Keratinocyte (primary cell): Measurements from ENCODE around the gene CLNK.

Experiments
- CTCF ChIP-seq, 3 experiments: IDR thresholded peaks in 1 of 3; conservative IDR thresholded peaks in 1 of 3; optimal IDR thresholded peaks in 1 of 3; 2 replicates in 2 of 3; 3 replicates in 1 of 3; pipeline versions ENCODE3 to v1.5.1; 2011; ENCODE audit warnings: low read length in 3 of 3, mild to moderate bottlenecking in 3 of 3, moderate library complexity in 2 of 3, control low read depth in 1 of 3, inconsistent platforms in 1 of 3; ENCODE audit not compliant: insufficient read depth in 2 of 3; ENCODE audit errors: extremely low read depth in 1 of 3
- EZH2 ChIP-seq: IDR thresholded peaks from one replicate; pipeline ENCODE4 v1.6.1; 2012; ENCODE audit warnings: inconsistent platforms, mild to moderate bottlenecking, low read length, moderate library complexity

DNA sequence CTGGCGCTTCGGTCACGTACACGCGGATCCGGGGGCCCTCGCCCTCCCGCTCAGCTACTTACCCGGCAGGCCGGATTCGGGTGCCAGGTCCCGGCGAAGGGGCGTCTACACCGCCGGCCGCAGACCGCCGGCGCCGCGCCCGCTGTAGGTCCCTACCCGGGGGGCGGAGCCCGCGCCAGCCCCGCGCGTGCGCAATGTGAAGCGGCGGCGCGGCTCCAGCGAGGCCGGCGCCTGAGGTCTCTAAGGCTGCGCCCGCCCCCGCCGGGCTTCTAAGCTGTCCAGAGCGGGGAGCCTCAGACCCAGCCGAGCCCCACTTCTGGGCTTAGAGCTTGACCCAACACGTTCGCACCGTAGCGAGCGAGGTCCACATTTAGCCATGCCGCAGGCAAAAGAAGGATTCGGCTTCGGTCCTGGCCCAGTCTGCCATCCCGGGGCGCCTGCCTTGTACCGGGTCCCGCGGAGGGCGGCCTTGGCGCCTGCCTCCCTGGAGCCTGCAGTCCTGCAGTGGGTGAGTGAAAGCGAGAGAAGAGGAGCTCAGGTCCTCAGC, 227.2 kb downstream of the CLNK start, which contains the start of gene ZNF518B:
- TF ChIP-seq EZH2 (no peak), CTCF (optimal IDR thresholded peaks at IDR 0.05 in 1 of 3, IDR thresholded peaks at IDR 0.05 in 1 of 3, conservative IDR thresholded peaks at IDR 0.05 in 1 of 3; ENCODE audit: extremely low read depth in 1 of 3, insufficient read depth in 2 of 3, low read length in 3 of 3) (no peak)
